Endothelial cell of umbilical vein (primary cell): ENCODE measurements around the gene JAKMIP1. TPM values are rescaled to one million over a fixed set of nuclear protein-coding genes. Genes with fewer than 3 reads are reported as not detected.

Experiments used
- BruUV-seq: library from RNA; stranded (reverse); fragments of 400-500 nt; replicated peaks from 2 replicates; lab custom pipeline; 2021; lab: Mats Ljungman, UMichigan
- CTCF ChIA-PET: fragments of 300-600, 350-600 bp; sonication (Branson Sonifier 250); formaldehyde crosslinking; loops from one replicate; lab custom pipeline; 2021; ENCODE audit warnings: antibody characterized with exemption, inconsistent platforms; lab: Charles Lee
- POLR2A ChIA-PET: fragments of 300-600, 350-600 bp; sonication (Branson Sonifier 250); formaldehyde crosslinking; loops from one replicate; lab custom pipeline; 2021; ENCODE audit warnings: antibody characterized with exemption, inconsistent platforms; lab: Charles Lee
- DNase-seq: peaks from one replicate; pipeline ENCODE4 v3.0.0-alpha.2; 2011; ENCODE audit warnings: low read depth, low spot score
- FAIRE-seq: peaks from 2 replicates; lab custom pipeline; 2011; peaks lifted over from hg19 to GRCh38; lab: Jason Lieb, UNC
- H2AFZ ChIP-seq: 2 replicates; pipeline ENCODE4 v1.6.0; 2012; ENCODE audit warnings: low read depth, low read length, control low read depth, inconsistent platforms
- H3K27ac ChIP-seq: 2 replicates; pipeline ENCODE4 v1.5.1; 2011; ENCODE audit warnings: low read depth, mild to moderate bottlenecking, control low read depth, low read length, moderate library complexity; ENCODE audit not compliant: insufficient read depth
- H3K27me3 ChIP-seq, 2 experiments: 2 replicates each; pipeline versions ENCODE4 v1.6.0 to v1.6.1; 2011; ENCODE audit warnings: low read length in 2 of 2, mixed read lengths in 1 of 2; ENCODE audit not compliant: control insufficient read depth in 2 of 2, insufficient read depth in 2 of 2
- H3K36me3 ChIP-seq, 2 experiments: 2 replicates in 1 of 2; 3 replicates in 1 of 2; pipeline ENCODE4 v1.5.1; 2011; ENCODE audit warnings: low read length in 2 of 2, mild to moderate bottlenecking in 1 of 2, moderate library complexity in 1 of 2; ENCODE audit not compliant: control insufficient read depth in 2 of 2, insufficient read depth in 2 of 2; ENCODE audit errors: extremely low read depth in 1 of 2
- H3K4me1 ChIP-seq: 3 replicates; pipeline ENCODE4 v1.5.1; 2011; ENCODE audit warnings: mild to moderate bottlenecking, low read length; ENCODE audit not compliant: control insufficient read depth, insufficient read depth; ENCODE audit errors: extremely low read depth
- H3K4me2 ChIP-seq: 2 replicates; pipeline ENCODE4 v1.6.1; 2011; ENCODE audit warnings: low read length, control low read depth, mixed read lengths; ENCODE audit not compliant: insufficient read depth
- H3K4me3 ChIP-seq, 3 experiments: fragments of 200-600 bp in 1 of 3; sonication (generic), shearing (Covaris generic) in 1 of 3; replicated peaks in 1 of 3; 2 replicates each; pipeline ENCODE4 v1.5.1; 2011 to 2016; ENCODE audit warnings: control low read depth in 3 of 3, low read length in 3 of 3, mild to moderate bottlenecking in 2 of 3, inconsistent platforms in 1 of 3, low read depth in 1 of 3, moderate library complexity in 1 of 3; ENCODE audit not compliant: insufficient read depth in 1 of 3
- H3K79me2 ChIP-seq: 2 replicates; pipeline ENCODE4 v1.6.0; 2012; ENCODE audit warnings: low read length, inconsistent platforms; ENCODE audit not compliant: control insufficient read depth, insufficient read depth
- H3K9ac ChIP-seq: replicated peaks from 2 replicates; pipeline ENCODE3; 2011; ENCODE audit warnings: low read length, control low read depth; ENCODE audit not compliant: insufficient read depth; ENCODE audit errors: extremely low read depth
- H3K9me1 ChIP-seq: replicated peaks from 3 replicates; pipeline ENCODE4 v1.6.0; 2011; ENCODE audit warnings: mild to moderate bottlenecking, low read length; ENCODE audit not compliant: control insufficient read depth, insufficient read depth; ENCODE audit errors: extremely low read depth
- H3K9me3 ChIP-seq: replicated peaks from 2 replicates; pipeline ENCODE4 v1.5.1; 2012; ENCODE audit warnings: low read length, inconsistent platforms; ENCODE audit not compliant: control insufficient read depth, insufficient read depth
- H4K20me1 ChIP-seq: replicated peaks from 2 replicates; pipeline ENCODE3; 2011; ENCODE audit warnings: mild to moderate bottlenecking, low read length; ENCODE audit not compliant: control insufficient read depth, insufficient read depth; ENCODE audit errors: extremely low read depth
- EZH2 ChIP-seq: IDR thresholded peaks from 2 replicates; pipeline ENCODE4 v1.6.1; 2012; ENCODE audit warnings: borderline replicate concordance, low read depth, mild to moderate bottlenecking, moderate library complexity, low read length, inconsistent platforms; ENCODE audit not compliant: severe bottlenecking
- FOS ChIP-seq: IDR thresholded peaks from 2 replicates; pipeline ENCODE4 v1.6.1; 2011; ENCODE audit warnings: mild to moderate bottlenecking, low read length, moderate library complexity, borderline replicate concordance; ENCODE audit not compliant: insufficient read depth
- GATA2 ChIP-seq: IDR thresholded peaks from 2 replicates; pipeline ENCODE4 v1.7.0; 2011; ENCODE audit warnings: low read depth, mild to moderate bottlenecking, moderate library complexity, mixed read lengths, low read length; ENCODE audit not compliant: insufficient read length, insufficient read depth
- JUN ChIP-seq: IDR thresholded peaks from 2 replicates; pipeline ENCODE4 v1.6.1; 2011; ENCODE audit warnings: borderline replicate concordance, low read depth; ENCODE audit not compliant: insufficient read length, insufficient read depth
- MYC ChIP-seq: IDR thresholded peaks from one replicate; pipeline ENCODE4 v1.6.1; 2011; ENCODE audit warnings: mild to moderate bottlenecking, low read depth, low read length
- POLR2A ChIP-seq: IDR thresholded peaks from 2 replicates; pipeline ENCODE4 v1.6.1; 2012; ENCODE audit warnings: low read depth, mild to moderate bottlenecking, control low read depth, low read length
- POLR2AphosphoS5 ChIP-seq: IDR thresholded peaks from 2 replicates; pipeline ENCODE4 v1.6.1; 2012; ENCODE audit warnings: low read depth, mild to moderate bottlenecking, control low read depth, low read length, moderate library complexity; ENCODE audit not compliant: insufficient read depth
- dilution Hi-C: fragments of 300-500 bp; cut with MboI; formaldehyde crosslinking; loops from one replicate; pipeline ENCODE4 v1.15.0; 2019; ENCODE audit warnings: low sequenced_read_pairs; ENCODE audit not compliant: extremely low pct_ligation_motif_present
- intact Hi-C: fragments of 100-400 bp; cut with micrococcal nuclease; formaldehyde crosslinking; loops from one replicate; pipeline ENCODE4 v1.10.0; 2022
- polyA plus RNA-seq, 4 experiments: library from polyadenylated mRNA; depleted of rRNA in 3 of 4; stranded (reverse) in 3 of 4; unstranded in 1 of 4; fragments of >200 nt; gene quantifications; 2 replicates each; pipeline versions ENCODE4 v1.2.1 to v1.2.3, GENCODE V29; 2011 to 2012; ENCODE audit warnings: missing spikeins in 1 of 4
- total RNA-seq: library from RNA; stranded (reverse); gene quantifications from 2 replicates; pipeline ENCODE4 v1.2.3, GENCODE V29; 2021
- TF ChIP-seq, protein P1 (sequence below), 2 donors: IDR thresholded peaks; 1 replicate in 1 of 2; 2 replicates in 1 of 2; pipeline ENCODE4 v1.5.1; 2011; ENCODE audit warnings: low read length in 2 of 2, mild to moderate bottlenecking in 2 of 2, moderate library complexity in 2 of 2, control low read depth in 1 of 2, inconsistent platforms in 1 of 2, low read depth in 1 of 2; ENCODE audit not compliant: insufficient read depth in 1 of 2; ENCODE audit errors: extremely low read depth in 1 of 2
- TF ChIP-seq, protein P2 (sequence below): IDR thresholded peaks from 2 replicates; pipeline ENCODE4 v1.6.1; 2011; ENCODE audit not compliant: insufficient read depth, insufficient read length

JAKMIP1 gene
- total and polyA plus RNA-seq, 2 donors (not counting 3 experiments of a cell fraction or from before 2014, with no cell fraction given): not detected

DNA sequence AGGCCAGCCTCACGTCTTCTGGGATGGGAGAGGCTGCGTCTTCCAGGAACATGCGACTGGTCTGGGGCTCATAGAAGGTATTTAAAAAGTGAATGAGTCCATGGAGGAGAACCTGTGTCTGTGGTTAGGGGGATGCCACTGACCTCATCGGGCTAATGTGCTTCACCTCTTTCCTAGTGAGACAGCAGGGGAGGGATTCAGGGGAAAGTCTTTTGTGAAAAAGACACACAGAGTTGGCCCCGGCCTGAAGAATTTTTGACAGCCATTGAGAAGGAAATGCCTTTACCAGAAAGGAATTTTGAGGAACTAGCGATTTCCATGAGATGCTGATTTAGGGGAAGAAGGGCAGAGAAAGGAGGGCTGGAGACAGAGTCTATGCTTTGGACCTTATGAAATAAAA lies 171.1 kb downstream of the JAKMIP1 start:
- Histone ChIP-seq H3K4me3 (no peak overlapping the region), H3K9me1 (no peaks in the 10 kb centered on the region), H4K20me1 (no peaks in the 10 kb centered on the region), H3K9me3 (no peaks in the 10 kb centered on the region), H3K79me2 (no peaks in the 10 kb centered on the region), H3K27ac (no peak overlapping the region), H2AFZ (no peak overlapping the region), H3K36me3 (no peaks in the 10 kb centered on the region), H3K4me2 (no peak overlapping the region), H3K9ac (no peak overlapping the region), H3K4me1 (no peaks in the 10 kb centered on the region), H3K27me3 (no peaks in the 10 kb centered on the region)
- dilution Hi-C loops: no loop called here
- no TSS peak for BruUV-seq
- ChIA-PET CTCF (no interaction called here), POLR2A (no interaction called here)
- FAIRE-seq: no peak
- intact Hi-C loops: no loop called here
- TF ChIP-seq EZH2: no peak
- no peak for TF ChIP-seq MYC
- TF ChIP-seq POLR2A: no peak
- no peak for TF ChIP-seq FOS
- TF ChIP-seq GATA2: no peak
- TF ChIP-seq POLR2AphosphoS5: no peak
- TF ChIP-seq, protein P1, sequence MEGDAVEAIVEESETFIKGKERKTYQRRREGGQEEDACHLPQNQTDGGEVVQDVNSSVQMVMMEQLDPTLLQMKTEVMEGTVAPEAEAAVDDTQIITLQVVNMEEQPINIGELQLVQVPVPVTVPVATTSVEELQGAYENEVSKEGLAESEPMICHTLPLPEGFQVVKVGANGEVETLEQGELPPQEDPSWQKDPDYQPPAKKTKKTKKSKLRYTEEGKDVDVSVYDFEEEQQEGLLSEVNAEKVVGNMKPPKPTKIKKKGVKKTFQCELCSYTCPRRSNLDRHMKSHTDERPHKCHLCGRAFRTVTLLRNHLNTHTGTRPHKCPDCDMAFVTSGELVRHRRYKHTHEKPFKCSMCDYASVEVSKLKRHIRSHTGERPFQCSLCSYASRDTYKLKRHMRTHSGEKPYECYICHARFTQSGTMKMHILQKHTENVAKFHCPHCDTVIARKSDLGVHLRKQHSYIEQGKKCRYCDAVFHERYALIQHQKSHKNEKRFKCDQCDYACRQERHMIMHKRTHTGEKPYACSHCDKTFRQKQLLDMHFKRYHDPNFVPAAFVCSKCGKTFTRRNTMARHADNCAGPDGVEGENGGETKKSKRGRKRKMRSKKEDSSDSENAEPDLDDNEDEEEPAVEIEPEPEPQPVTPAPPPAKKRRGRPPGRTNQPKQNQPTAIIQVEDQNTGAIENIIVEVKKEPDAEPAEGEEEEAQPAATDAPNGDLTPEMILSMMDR (IDR thresholded peaks at IDR 0.05; ENCODE audit: extremely low read depth in 1 of 2, insufficient read depth in 1 of 2, low read depth in 1 of 2, low read length in 2 of 2): no peak
- no peak for TF ChIP-seq JUN
- TF ChIP-seq, protein P2, sequence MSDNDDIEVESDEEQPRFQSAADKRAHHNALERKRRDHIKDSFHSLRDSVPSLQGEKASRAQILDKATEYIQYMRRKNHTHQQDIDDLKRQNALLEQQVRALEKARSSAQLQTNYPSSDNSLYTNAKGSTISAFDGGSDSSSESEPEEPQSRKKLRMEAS: no peak
- no peak for DNase-seq
